ES-I3 (cell line): ENCODE data around the gene PANK2.

Experiments used
- H3K36me3 ChIP-seq: 2 replicates; pipeline ENCODE4 v1.6.1; 2013; ENCODE audit warnings: mild to moderate bottlenecking, low read length, control low read depth, moderate library complexity; ENCODE audit not compliant: insufficient read depth
- H3K4me1 ChIP-seq: 2 replicates; pipeline ENCODE4 v1.6.1; 2013; ENCODE audit warnings: mild to moderate bottlenecking, control low read depth, low read length; ENCODE audit not compliant: insufficient read depth
- H3K9ac ChIP-seq: 2 replicates; pipeline ENCODE4 v1.6.1; 2013; ENCODE audit warnings: low read depth, mild to moderate bottlenecking, low read length, moderate library complexity
- H3K9me3 ChIP-seq: 2 replicates; pipeline ENCODE4 v1.6.1; 2013; ENCODE audit warnings: mild to moderate bottlenecking, low read length, moderate library complexity; ENCODE audit not compliant: control insufficient read depth, insufficient read depth

PANK2 gene

GRCh38 chr20:3922983-3923339, 33.8 kb downstream of the PANK2 start:
- Histone ChIP-seq H3K9me3 (no peaks in the 10 kb centered on the region), H3K36me3 (peaks cover 16% of the 10 kb centered on the region; the same call in 1 of the 2 replicates), H3K9ac (no peak overlapping the region), H3K4me1 (peaks cover 5% of the 10 kb centered on the region; the same call in 1 of the 2 replicates)

GRCh38 chr20:3923818-3924217, 34.6 kb downstream of the PANK2 start:
- Histone ChIP-seq H3K4me1 (peaks cover 5% of the 10 kb centered on the region; the same call in 1 of the 2 replicates), H3K9me3 (no peaks in the 10 kb centered on the region), H3K9ac (no peak overlapping the region), H3K36me3 (0 out of 2 replicates have a peak, but pooled peaks cover 11% of the 10 kb centered on the region)

- H3K36me3 ChIP-seq = 0 out of 2 replicates have a peak, but pooled peaks cover 11% of the 10 kb centered on the region
- H3K9me3 ChIP-seq = no peaks in the 10 kb centered on the region
- peaks cover 5% of the 10 kb centered on the region; the same call in 1 of the 2 replicates for H3K4me1 ChIP-seq
- H3K9ac ChIP-seq = no peak overlapping the region
Observed at GRCh38 chr20:3924304-3925112, 35.3 kb downstream of the PANK2 start.

- H3K9ac ChIP-seq = no peak overlapping the region
- H3K36me3 ChIP-seq = 0 out of 2 replicates have a peak, but pooled peaks cover 11% of the 10 kb centered on the region
- H3K9me3 ChIP-seq = no peaks in the 10 kb centered on the region
- peaks cover 5% of the 10 kb centered on the region; the same call in 1 of the 2 replicates for H3K4me1 ChIP-seq
Observed at GRCh38 chr20:3925113-3925695, 36.0 kb downstream of the PANK2 start.

GRCh38 chr20:3925899-3926638, 36.9 kb downstream of the PANK2 start:
- 0 out of 2 replicates have a peak, but pooled peaks cover 11% of the 10 kb centered on the region for H3K36me3 ChIP-seq
- H3K9ac ChIP-seq = no peak overlapping the region

GRCh38 chr20:3927486-3928291, 38.5 kb downstream of the PANK2 start:
- no peak overlapping the region for H3K9ac ChIP-seq
- 0 out of 2 replicates have a peak, but pooled peaks cover 11% of the 10 kb centered on the region for H3K36me3 ChIP-seq
- H3K4me1 ChIP-seq = peaks cover 5% of the 10 kb centered on the region; the same call in 1 of the 2 replicates
- H3K9me3 ChIP-seq = no peaks in the 10 kb centered on the region

More at GRCh38 chr20:3925899-3926638, 36.9 kb downstream of the PANK2 start:
- no peaks in the 10 kb centered on the region for H3K9me3 ChIP-seq
- peaks cover 5% of the 10 kb centered on the region; the same call in 1 of the 2 replicates for H3K4me1 ChIP-seq

GRCh38 chr20:3929713-3930060, 40.5 kb downstream of the PANK2 start:
- Histone ChIP-seq H3K9ac (no peak overlapping the region), H3K36me3 (no peaks in the 10 kb centered on the region), H3K4me1 (peaks cover 5% of the 10 kb centered on the region; the same call in 1 of the 2 replicates), H3K9me3 (no peaks in the 10 kb centered on the region)

- Histone ChIP-seq H3K9ac (no peak overlapping the region), H3K36me3 (no peaks in the 10 kb centered on the region), H3K4me1 (peaks cover 5% of the 10 kb centered on the region; the same call in 1 of the 2 replicates), H3K9me3 (no peaks in the 10 kb centered on the region)
Observed at GRCh38 chr20:3930265-3931206, 41.3 kb downstream of the PANK2 start.

- peaks cover 5% of the 10 kb centered on the region; the same call in 1 of the 2 replicates for H3K4me1 ChIP-seq
- no peaks in the 10 kb centered on the region for H3K36me3 ChIP-seq
- no peak overlapping the region for H3K9ac ChIP-seq
- no peaks in the 10 kb centered on the region for H3K9me3 ChIP-seq
Observed at GRCh38 chr20:3931664-3932063, 42.5 kb downstream of the PANK2 start.

GRCh38 chr20:3932277-3932676, 43.1 kb downstream of the PANK2 start:
- no peak overlapping the region for H3K9ac ChIP-seq
- no peaks in the 10 kb centered on the region for H3K36me3 ChIP-seq
- no peaks in the 10 kb centered on the region for H3K4me1 ChIP-seq
- H3K9me3 ChIP-seq = no peaks in the 10 kb centered on the region

- no peak overlapping the region for H3K9ac ChIP-seq
- H3K4me1 ChIP-seq = no peaks in the 10 kb centered on the region
- no peaks in the 10 kb centered on the region for H3K9me3 ChIP-seq
- H3K36me3 ChIP-seq = no peaks in the 10 kb centered on the region
Observed at GRCh38 chr20:3932681-3933080, 43.5 kb downstream of the PANK2 start.

GRCh38 chr20:3933218-3933617, 44.0 kb downstream of the PANK2 start:
- H3K36me3 ChIP-seq = no peaks in the 10 kb centered on the region

GRCh38 chr20:3934624-3935023, 45.4 kb downstream of the PANK2 start:
- Histone ChIP-seq H3K36me3 (no peaks in the 10 kb centered on the region), H3K9me3 (no peaks in the 10 kb centered on the region), H3K4me1 (no peaks in the 10 kb centered on the region), H3K9ac (no peak overlapping the region)

More at GRCh38 chr20:3933218-3933617, 44.0 kb downstream of the PANK2 start:
- no peaks in the 10 kb centered on the region for H3K4me1 ChIP-seq
- H3K9ac ChIP-seq = no peak overlapping the region
- no peaks in the 10 kb centered on the region for H3K9me3 ChIP-seq
